Activated B cell treated with CpG ODN at 0.5 μM for 24 hours (primary cell): ENCODE results near the gene PYGB. TPM values are rescaled to one million over a fixed set of nuclear protein-coding genes. Genes with fewer than 3 reads are reported as not detected.

Experiments used
- ATAC-seq: fragments of 200-7000 bp; cut with Tn5 transposase; one replicate; pipeline ENCODE4 v1.10.0; 2021; ENCODE audit warnings: low read depth, mild to moderate bottlenecking, moderate library complexity
- CTCF ChIA-PET: fragments of 350-600 bp; sonication (Branson Sonifier 250); formaldehyde crosslinking; loops from one replicate; lab custom pipeline; 2021; ENCODE audit warnings: antibody characterized with exemption; lab: Charles Lee
- POLR2A ChIA-PET: fragments of 350-600 bp; sonication (Branson Sonifier 250); formaldehyde crosslinking; loops from one replicate; lab custom pipeline; 2021; ENCODE audit warnings: antibody characterized with exemption; lab: Charles Lee
- DNase-seq: peaks from one replicate; pipeline ENCODE4 v3.0.0; 2022
- H3K27ac Mint-ChIP-seq: one replicate; pipeline ENCODE4 v1.8.0; 2020; ENCODE audit warnings: mixed read lengths
- H3K27me3 Mint-ChIP-seq: one replicate; pipeline ENCODE4 v1.8.0; 2021; ENCODE audit warnings: mixed read lengths
- H3K36me3 Mint-ChIP-seq: one replicate; pipeline ENCODE4 v1.8.0; 2021; ENCODE audit warnings: low read depth, mixed read lengths
- H3K4me1 Mint-ChIP-seq: one replicate; pipeline ENCODE4 v1.8.0; 2021; ENCODE audit warnings: mixed read lengths
- H3K4me3 Mint-ChIP-seq: one replicate; pipeline ENCODE4 v1.8.0; 2020; ENCODE audit warnings: mild to moderate bottlenecking, mixed read lengths
- H3K9me3 Mint-ChIP-seq: one replicate; pipeline ENCODE4 v1.8.0; 2020; ENCODE audit warnings: mixed read lengths
- CTCF ChIP-seq: fragments of 200-600 bp; IDR thresholded peaks from one replicate; pipeline ENCODE4 v1.8.0; 2022; ENCODE audit warnings: antibody characterized with exemption, mild to moderate bottlenecking
- intact Hi-C: fragments of 100-400 bp; cut with micrococcal nuclease; formaldehyde crosslinking; loops from one replicate; pipeline ENCODE4 v1.15.1; 2024
- total RNA-seq: library from RNA; stranded (reverse); gene quantifications from 2 replicates; pipeline ENCODE4 v1.2.3, GENCODE V29; 2022

Gene PYGB
- total RNA-seq, 1 donor from 2014 or later = 23.5 TPM

- DNase-seq (peak; percentile 15), ATAC-seq (no peak)
- Mint-ChIP-seq H3K4me1 (peaks cover 28% of the 10 kb centered on the region), H3K27me3 (no peaks in the 10 kb centered on the region), H3K4me3 (no peak overlapping the region), H3K9me3 (no peaks in the 10 kb centered on the region), H3K27ac (no peak overlapping the region), H3K36me3 (peaks cover 62% of the 10 kb centered on the region)
- intact Hi-C loops = no loop called here
- ChIA-PET CTCF (no interaction called here), POLR2A (no interaction called here)
- TF ChIP-seq CTCF = no peak
Observed at GRCh38 chr20:25283221-25283951, 35.5 kb downstream of the PYGB start.

GRCh38 chr20:25284131-25284601, 36.3 kb downstream of the PYGB start:
- Mint-ChIP-seq H3K36me3 (peaks cover 60% of the 10 kb centered on the region), H3K4me1 (peaks cover 35% of the 10 kb centered on the region)

GRCh38 chr20:25285091-25285647, 37.3 kb downstream of the PYGB start:
- no peak for TF ChIP-seq CTCF
- peaks cover 29% of the 10 kb centered on the region for H3K4me1 Mint-ChIP-seq
- DNase-seq (peak; percentile 7), ATAC-seq (no peak)
- peaks cover 59% of the 10 kb centered on the region for H3K36me3 Mint-ChIP-seq
- ChIA-PET POLR2A (no interaction called here), CTCF (no interaction called here)
- H3K4me3 Mint-ChIP-seq = no peak overlapping the region
- no peaks in the 10 kb centered on the region for H3K27me3 Mint-ChIP-seq
- intact Hi-C loops = no loop called here
- H3K9me3 Mint-ChIP-seq = no peaks in the 10 kb centered on the region
- peak overlapping the region; percentile 42 for H3K27ac Mint-ChIP-seq

More at GRCh38 chr20:25284131-25284601, 36.3 kb downstream of the PYGB start:
- DNase-seq = peak; percentile 7
- no peaks in the 10 kb centered on the region for H3K27me3 Mint-ChIP-seq
- CTCF ChIA-PET = no interaction called here
- H3K27ac Mint-ChIP-seq = no peak overlapping the region
- POLR2A ChIA-PET = no interaction called here
- no peaks in the 10 kb centered on the region for H3K9me3 Mint-ChIP-seq
- ATAC-seq = no peak
- no peak for TF ChIP-seq CTCF
- intact Hi-C loops = no loop called here
- no peak overlapping the region for H3K4me3 Mint-ChIP-seq

- Mint-ChIP-seq H3K9me3 (no peaks in the 10 kb centered on the region), H3K27me3 (no peaks in the 10 kb centered on the region), H3K4me3 (no peak overlapping the region), H3K4me1 (peaks cover 22% of the 10 kb centered on the region), H3K27ac (no peak overlapping the region), H3K36me3 (peaks cover 65% of the 10 kb centered on the region)
- TF ChIP-seq CTCF = no peak
- POLR2A ChIA-PET = no interaction called here
- DNase-seq (peak; percentile 5), ATAC-seq (no peak)
- intact Hi-C loops = no loop called here
- CTCF ChIA-PET = no interaction called here
Observed at GRCh38 chr20:25285856-25286798, 38.2 kb downstream of the PYGB start.
